SK-N-DZ (cell line): ENCODE data around the gene COL2A1.
A peak's percentile ranks its signal among the peaks of the same experiment; 100 is the strongest.

Source experiments
- DNase-seq: peaks from one replicate; pipeline ENCODE4 v3.0.0-alpha.2; 2015; ENCODE audit warnings: low spot score

Gene COL2A1

GRCh38 chr12:47990351-47991105 is 13.7 kb downstream of the COL2A1 start:
- no peak for DNase-seq

GRCh38 chr12:47989666-47990065 is 14.6 kb downstream of the COL2A1 start:
- DNase-seq: no peak

GRCh38 chr12:47989023-47989417 is 15.3 kb downstream of the COL2A1 start:
- DNase-seq: no peak

GRCh38 chr12:47988073-47989022 is 15.9 kb downstream of the COL2A1 start:
- peak; percentile 74 for DNase-seq

- DNase-seq: no peak
Observed at GRCh38 chr12:47987411-47988072, 16.7 kb downstream of the COL2A1 start.

- DNase-seq: no peak
Observed at GRCh38 chr12:47986832-47987231, 17.4 kb downstream of the COL2A1 start.

GRCh38 chr12:47986291-47986660 is 18.0 kb downstream of the COL2A1 start:
- DNase-seq: no peak

- no peak for DNase-seq
Observed at GRCh38 chr12:47985596-47986290, 18.5 kb downstream of the COL2A1 start.

- DNase-seq: no peak
Observed at GRCh38 chr12:47984331-47984801, 19.9 kb downstream of the COL2A1 start.

- DNase-seq: no peak
Observed at GRCh38 chr12:47983541-47984115, 20.6 kb downstream of the COL2A1 start.

GRCh38 chr12:47982770-47983169 is 21.5 kb downstream of the COL2A1 start:
- no peak for DNase-seq

GRCh38 chr12:47982311-47982710 is 22.0 kb downstream of the COL2A1 start:
- no peak for DNase-seq

- no peak for DNase-seq
Observed at GRCh38 chr12:47981496-47982260, 22.6 kb downstream of the COL2A1 start.

- no peak for DNase-seq
Observed at GRCh38 chr12:47980779-47981495, 23.3 kb downstream of the COL2A1 start.

GRCh38 chr12:47980197-47980596 is 24.1 kb downstream of the COL2A1 start:
- DNase-seq: no peak

GRCh38 chr12:47979686-47980085 is 24.6 kb downstream of the COL2A1 start:
- DNase-seq: no peak

GRCh38 chr12:47979166-47979565 is 25.1 kb downstream of the COL2A1 start:
- no peak for DNase-seq

GRCh38 chr12:47978598-47978873 is 25.7 kb downstream of the COL2A1 start:
- no peak for DNase-seq

GRCh38 chr12:47977772-47978597 is 26.3 kb downstream of the COL2A1 start:
- DNase-seq: no peak
